ENCODE data around the gene RALGPS1.

Gene RALGPS1

GRCh38 chr9:127124111-127124531 lies 209.5 kb downstream of the RALGPS1 start:
- TF ChIP-seq CTCF (IDR thresholded peaks at IDR 0.05; ENCODE audit: low read depth, low read length, missing control alignments) = no peak
- no peak for DNase-seq (ENCODE audit: extremely low read depth, low read depth)
- no peak overlapping the region for H3K4me3 ChIP-seq (replicated peaks; ENCODE audit: low read depth, low read length)

GRCh38 chr9:127124792-127125191 lies 210.2 kb downstream of the RALGPS1 start:
- no peak for TF ChIP-seq CTCF (IDR thresholded peaks at IDR 0.05; ENCODE audit: low read depth, low read length, missing control alignments)
- DNase-seq (ENCODE audit: extremely low read depth, low read depth) = no peak
- H3K4me3 ChIP-seq (replicated peaks; ENCODE audit: low read depth, low read length) = no peak overlapping the region

GRCh38 chr9:127126971-127127370 lies 212.4 kb downstream of the RALGPS1 start:
- TF ChIP-seq CTCF (IDR thresholded peaks at IDR 0.05; ENCODE audit: low read depth, low read length, missing control alignments) = no peak
- no peak for DNase-seq (ENCODE audit: extremely low read depth, low read depth)
- H3K4me3 ChIP-seq (replicated peaks; ENCODE audit: low read depth, low read length) = no peak overlapping the region

GRCh38 chr9:127128341-127129072 lies 213.9 kb downstream of the RALGPS1 start:
- TF ChIP-seq CTCF (IDR thresholded peaks at IDR 0.05; ENCODE audit: low read depth, low read length, missing control alignments) = no peak
- H3K4me3 ChIP-seq (replicated peaks; ENCODE audit: low read depth, low read length) = no peak overlapping the region
- DNase-seq (ENCODE audit: extremely low read depth, low read depth) = no peak

GRCh38 chr9:127129073-127129717 lies 214.6 kb downstream of the RALGPS1 start:
- DNase-seq (ENCODE audit: extremely low read depth, low read depth) = no peak
- no peak for TF ChIP-seq CTCF (IDR thresholded peaks at IDR 0.05; ENCODE audit: low read depth, low read length, missing control alignments)
- no peak overlapping the region for H3K4me3 ChIP-seq (replicated peaks; ENCODE audit: low read depth, low read length)

GRCh38 chr9:127129718-127130085 lies 215.1 kb downstream of the RALGPS1 start:
- no peak overlapping the region for H3K4me3 ChIP-seq (replicated peaks; ENCODE audit: low read depth, low read length)
- no peak for TF ChIP-seq CTCF (IDR thresholded peaks at IDR 0.05; ENCODE audit: low read depth, low read length, missing control alignments)
- no peak for DNase-seq (ENCODE audit: extremely low read depth, low read depth)
